GM19035 (cell line): ENCODE measurements around the gene CNTN1.

Source experiments
- ATAC-seq: cut with Tn5 transposase; IDR thresholded peaks from one replicate; pipeline ENCODE4 v1.9.1; 2021; ENCODE audit not compliant: unreplicated experiment

Gene CNTN1

GRCh38 chr12:40957417-40957816 is 265.2 kb downstream of the CNTN1 start:
- ATAC-seq: no peak

- no peak for ATAC-seq
Measured at GRCh38 chr12:40959041-40959440, 266.8 kb downstream of the CNTN1 start.

- no peak for ATAC-seq
Measured at GRCh38 chr12:40963751-40964150, 271.5 kb downstream of the CNTN1 start.

- no peak for ATAC-seq
Measured at GRCh38 chr12:40969796-40970195, 277.6 kb downstream of the CNTN1 start.

- no peak for ATAC-seq
Measured at GRCh38 chr12:40970320-40970907, 278.2 kb downstream of the CNTN1 start.

GRCh38 chr12:40971911-40972310 is 279.7 kb downstream of the CNTN1 start:
- ATAC-seq: no peak

GRCh38 chr12:40976546-40976945 is 284.3 kb downstream of the CNTN1 start:
- no peak for ATAC-seq

GRCh38 chr12:40980427-40980961 is 288.3 kb downstream of the CNTN1 start:
- ATAC-seq: no peak

- ATAC-seq: no peak
Measured at GRCh38 chr12:40986001-40986400, 293.8 kb downstream of the CNTN1 start.

GRCh38 chr12:40988355-40988754 is 296.1 kb downstream of the CNTN1 start:
- no peak for ATAC-seq

- no peak for ATAC-seq
Measured at GRCh38 chr12:40988824-40989223, 296.6 kb downstream of the CNTN1 start.

- no peak for ATAC-seq
Measured at GRCh38 chr12:40989785-40990184, 297.5 kb downstream of the CNTN1 start.

GRCh38 chr12:40992158-40992557 is 299.9 kb downstream of the CNTN1 start:
- ATAC-seq: no peak

GRCh38 chr12:40992674-40993073 is 300.4 kb downstream of the CNTN1 start:
- no peak for ATAC-seq

GRCh38 chr12:40993158-40993557 is 300.9 kb downstream of the CNTN1 start:
- no peak for ATAC-seq

GRCh38 chr12:40996091-40996490 is 303.9 kb downstream of the CNTN1 start:
- no peak for ATAC-seq

GRCh38 chr12:40999210-40999609 is 307.0 kb downstream of the CNTN1 start:
- no peak for ATAC-seq

GRCh38 chr12:41008472-41008871 is 316.2 kb downstream of the CNTN1 start:
- no peak for ATAC-seq

- ATAC-seq: no peak
Measured at GRCh38 chr12:41011939-41012338, 319.7 kb downstream of the CNTN1 start.

GRCh38 chr12:41013881-41014642 is 321.8 kb downstream of the CNTN1 start:
- no peak for ATAC-seq

- ATAC-seq: no peak
Measured at GRCh38 chr12:41014643-41015020, 322.4 kb downstream of the CNTN1 start.

GRCh38 chr12:41018010-41018409 is 325.8 kb downstream of the CNTN1 start:
- ATAC-seq: no peak

GRCh38 chr12:41019461-41019860 is 327.2 kb downstream of the CNTN1 start:
- no peak for ATAC-seq
